Mucosa of descending colon (tissue), 3 donors: ENCODE measurements around the gene PRR33. TPM values are rescaled to one million over a fixed set of nuclear protein-coding genes. Genes with fewer than 3 reads are reported as not detected.

Experiments used
- ATAC-seq: fragments of 200-7000 bp; cut with Tn5 transposase; one replicate; pipeline ENCODE4 v1.9.1; 2020; ENCODE audit warnings: mild to moderate bottlenecking, moderate library complexity
- DNase-seq, 3 donors: peaks; one replicate each; pipeline ENCODE4 v3.0.0-alpha.2; 2020
- H3K36me3 ChIP-seq: fragments of 200-600 bp; one replicate; pipeline ENCODE4 v1.8.0; 2021; ENCODE audit warnings: low read depth, mild to moderate bottlenecking
- H3K4me1 ChIP-seq: fragments of 200-600 bp; one replicate; pipeline ENCODE4 v1.8.0; 2021; ENCODE audit warnings: low read depth, mild to moderate bottlenecking
- H3K4me3 ChIP-seq: fragments of 200-600 bp; one replicate; pipeline ENCODE4 v1.8.0; 2021; ENCODE audit warnings: mild to moderate bottlenecking
- H3K9me3 ChIP-seq: fragments of 200-600 bp; one replicate; pipeline ENCODE4 v1.8.0; 2021; ENCODE audit warnings: mild to moderate bottlenecking
- CTCF ChIP-seq: fragments of 200-600 bp; IDR thresholded peaks from one replicate; pipeline ENCODE4 v1.8.0; 2022; ENCODE audit warnings: antibody characterized with exemption, mild to moderate bottlenecking
- intact Hi-C, 2 donors: fragments of 100-400 bp; cut with DNase I in 1 of 2; cut with micrococcal nuclease in 1 of 2; formaldehyde crosslinking; loops; one replicate each; pipeline versions ENCODE4 v1.11.0 to v1.11.1; 2022; cut with DNase I, micrococcal nuclease
- total RNA-seq, 3 donors: library from RNA; stranded (reverse); fragmentation: NEBNext Ultra II Directional in 2 of 3; extraction: Animal tissue kit (Norgen Biotek cat#: 25700) in 2 of 3; gene quantifications; one replicate each; pipeline versions ENCODE4 v1.2.1 to v1.2.4, GENCODE V29; 2021 to 2023
- donor health status: DM: no; HTN: no; CAD: no; lungs with moderate emphysema.
- donor health status: DM: no; HTN: no; CAD: no.
- donor health status: DM: no; HTN: yes; CAD: no.

PRR33 gene
- total RNA-seq, 3 donors from 2014 or later, result not detected

- H3K9me3 ChIP-seq, result no peaks in the 10 kb centered on the region
- no peaks in the 10 kb centered on the region for H3K36me3 ChIP-seq
- TF ChIP-seq CTCF, result no peak
- no peaks in the 10 kb centered on the region for H3K4me1 ChIP-seq
- DNase-seq (no peak), ATAC-seq (no peak)
- H3K4me3 ChIP-seq, result no peak overlapping the region
- intact Hi-C loops, result no loop called here
Observed at GRCh38 chr11:1906181-1906580, 14.5 kb upstream of the PRR33 start.

- no peak for ATAC-seq
- no peak for TF ChIP-seq CTCF
- intact Hi-C loops, result loop anchor here in 1 of 2 donors (5.0 kb wide), 1 partner anchor 43 kb away; no protein-coding TSS in a partner anchor
Observed at GRCh38 chr11:1899686-1900085, 8.0 kb upstream of the PRR33 start.

GRCh38 chr11:1899090-1899489 is 7.4 kb upstream of the PRR33 start:
- Histone ChIP-seq H3K36me3 (no peaks in the 10 kb centered on the region), H3K4me1 (no peaks in the 10 kb centered on the region), H3K4me3 (no peak overlapping the region), H3K9me3 (no peaks in the 10 kb centered on the region)
- intact Hi-C loops, result loop anchor here in 1 of 2 donors (5.0 kb wide), 1 partner anchor 43 kb away; no protein-coding TSS in a partner anchor
- TF ChIP-seq CTCF, result no peak
- DNase-seq (no peak), ATAC-seq (no peak)

More at GRCh38 chr11:1899686-1900085, 8.0 kb upstream of the PRR33 start:
- Histone ChIP-seq H3K36me3 (no peaks in the 10 kb centered on the region), H3K4me1 (no peaks in the 10 kb centered on the region), H3K9me3 (no peaks in the 10 kb centered on the region), H3K4me3 (no peak overlapping the region)
- no peak for DNase-seq

- DNase-seq, result no peak
- ATAC-seq, result no peak
- Histone ChIP-seq H3K4me1 (no peaks in the 10 kb centered on the region), H3K4me3 (no peak overlapping the region), H3K9me3 (no peaks in the 10 kb centered on the region), H3K36me3 (no peaks in the 10 kb centered on the region)
- intact Hi-C loops, result loop anchor here in 1 of 2 donors (5.0 kb wide), 1 partner anchor 45 kb away; no protein-coding TSS in a partner anchor
- TF ChIP-seq CTCF, result no peak
Observed at GRCh38 chr11:1896923-1897322, 5.2 kb upstream of the PRR33 start.

GRCh38 chr11:1896468-1896867 is 4.8 kb upstream of the PRR33 start:
- ATAC-seq (no peak), DNase-seq (no peak)
- TF ChIP-seq CTCF, result no peak
- intact Hi-C loops, result loop anchor here in 1 of 2 donors (5.0 kb wide), 1 partner anchor 46 kb away; no protein-coding TSS in a partner anchor
- Histone ChIP-seq H3K4me1 (no peaks in the 10 kb centered on the region), H3K36me3 (no peaks in the 10 kb centered on the region), H3K9me3 (no peaks in the 10 kb centered on the region), H3K4me3 (no peak overlapping the region)

- H3K4me1 ChIP-seq, result no peaks in the 10 kb centered on the region
- TF ChIP-seq CTCF, result no peak
- H3K9me3 ChIP-seq, result no peaks in the 10 kb centered on the region
- ATAC-seq (no peak), DNase-seq (no peak)
- H3K4me3 ChIP-seq, result no peak overlapping the region
- intact Hi-C loops, result loop anchor here in 1 of 2 donors (5.0 kb wide), 1 partner anchor 48 kb away; no protein-coding TSS in a partner anchor
- H3K36me3 ChIP-seq, result no peaks in the 10 kb centered on the region
Observed at GRCh38 chr11:1894759-1895158, 3.1 kb upstream of the PRR33 start.
